Stomach (tissue), 4 donors: Measurements from ENCODE around the gene MAG.

Experiments used
- POLR2A ChIP-seq, 4 donors: fragments of 450-650 bp; IDR thresholded peaks; one replicate each; pipeline ENCODE4 v1.6.1; 2016; ENCODE audit warnings: antibody characterized with exemption in 4 of 4, control low read depth in 2 of 4, mild to moderate bottlenecking in 1 of 4, moderate library complexity in 1 of 4
- POLR2AphosphoS5 ChIP-seq, 3 donors: sonication (generic); formaldehyde crosslinking; IDR thresholded peaks; one replicate each; pipeline ENCODE4 v1.6.1; 2016; ENCODE audit warnings: antibody characterized with exemption in 3 of 3

DNA sequence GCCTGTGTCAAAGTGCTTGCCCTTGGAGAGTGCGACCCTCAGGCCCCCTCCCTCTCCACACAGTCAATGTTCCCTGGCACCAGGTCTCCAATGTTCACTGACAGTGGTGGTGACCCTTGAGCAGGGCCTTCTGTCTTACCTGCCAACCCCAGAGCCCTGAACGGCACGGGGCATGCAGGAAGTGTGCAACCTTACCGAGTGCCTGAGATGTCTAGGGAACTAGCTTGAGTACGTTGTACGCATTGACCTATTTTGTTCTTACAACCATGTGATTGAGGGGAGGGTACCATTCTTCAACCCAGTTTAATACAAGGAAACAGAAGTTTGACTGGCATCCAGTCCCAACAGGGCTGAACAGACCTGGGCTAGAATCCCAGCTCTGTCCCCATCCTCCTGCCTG, 13.2 kb downstream of the MAG start:
- TF ChIP-seq POLR2AphosphoS5 (IDR thresholded peaks at IDR 0.05) = no peak
- TF ChIP-seq POLR2A (IDR thresholded peaks at IDR 0.05) = no peak
